ENCODE data around the gene SORBS1.

Gene SORBS1

DNA sequence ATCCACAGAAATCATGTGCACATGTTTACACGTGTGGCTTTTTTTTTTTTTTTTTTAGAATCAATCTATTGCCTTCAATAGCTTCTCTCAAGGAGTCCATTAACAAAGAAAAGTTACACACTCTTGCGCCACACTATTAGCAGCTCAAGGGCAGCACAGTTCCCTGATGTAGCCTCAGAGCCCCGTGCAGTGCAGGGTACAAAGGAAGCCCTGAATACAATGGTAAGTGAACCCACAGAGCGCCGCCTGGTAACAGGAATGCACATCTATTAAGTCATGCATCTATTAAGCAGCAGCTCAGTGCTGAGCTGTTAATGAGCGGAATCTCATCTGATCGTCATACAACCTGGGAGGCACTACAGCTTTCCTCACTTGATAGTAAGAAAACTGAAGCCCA lies 156.7 kb downstream of the SORBS1 start:
- Histone ChIP-seq H3K4me3 (ENCODE audit: low read length) (no peak overlapping the region), H3K4me1 (ENCODE audit: control insufficient read depth, insufficient read depth, low read length) (0 out of 2 replicates have a peak, but pooled peaks cover 1% of the 10 kb centered on the region), H3K36me3 (ENCODE audit: control insufficient read depth, insufficient read depth, low read length) (no peaks in the 10 kb centered on the region), H3K27ac (ENCODE audit: low read length) (no peak overlapping the region), H3K9me3 (ENCODE audit: control insufficient read depth, insufficient read depth, low read length) (no peaks in the 10 kb centered on the region), H3K27me3 (ENCODE audit: control insufficient read depth, insufficient read depth, low read length) (no peaks in the 10 kb centered on the region)
- DNase-seq (ENCODE audit: low read depth, low spot score): no peak
- WGBS (ENCODE audit: insufficient coverage, insufficient read length): no CpG with 5 or more reads among the region's 7 CpGs

DNA sequence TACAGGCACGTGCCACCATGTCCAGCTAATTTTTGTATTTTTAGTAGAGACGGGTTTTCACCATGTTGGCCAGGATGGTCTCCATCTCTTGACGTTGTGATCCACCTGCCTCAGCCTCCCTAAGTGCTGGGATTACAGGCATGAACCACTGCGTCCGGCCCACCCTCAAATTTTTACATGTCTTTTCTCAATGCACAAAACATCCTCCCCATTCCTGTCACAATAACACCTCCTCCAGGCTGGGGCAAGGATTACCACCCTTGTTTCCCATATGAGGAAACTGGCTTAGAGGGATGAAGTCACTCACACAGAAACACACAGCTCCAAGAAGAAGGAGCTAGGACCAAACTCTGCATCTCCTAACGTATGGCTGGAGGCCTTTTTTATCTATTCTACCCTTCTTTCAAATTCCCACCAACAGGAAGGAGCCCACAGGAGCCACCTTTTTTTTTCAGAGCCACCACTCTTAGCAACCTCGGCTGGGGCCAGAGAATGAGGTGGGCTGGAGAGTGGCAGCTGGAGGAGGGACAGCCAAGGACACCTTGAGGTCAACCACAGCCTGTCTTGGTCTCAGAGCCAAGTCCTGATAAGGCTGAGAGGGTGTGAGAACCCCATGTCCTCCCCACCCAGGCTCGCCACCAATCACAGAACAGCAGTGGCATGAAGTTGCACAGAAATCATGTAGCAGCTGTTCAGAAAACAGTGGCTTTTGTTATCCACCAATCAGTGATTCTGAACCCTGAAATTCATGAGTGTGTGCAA lies 157.3 kb downstream of the SORBS1 start:
- no CpG with 5 or more reads among the region's 8 CpGs for WGBS (ENCODE audit: insufficient coverage, insufficient read length)
- Histone ChIP-seq H3K36me3 (ENCODE audit: control insufficient read depth, insufficient read depth, low read length) (no peaks in the 10 kb centered on the region), H3K27ac (ENCODE audit: low read length) (no peak overlapping the region), H3K4me1 (ENCODE audit: control insufficient read depth, insufficient read depth, low read length) (no peaks in the 10 kb centered on the region), H3K4me3 (ENCODE audit: low read length) (no peak overlapping the region), H3K27me3 (ENCODE audit: control insufficient read depth, insufficient read depth, low read length) (no peaks in the 10 kb centered on the region), H3K9me3 (ENCODE audit: control insufficient read depth, insufficient read depth, low read length) (no peaks in the 10 kb centered on the region)
- no peak for DNase-seq (ENCODE audit: low read depth, low spot score)

DNA sequence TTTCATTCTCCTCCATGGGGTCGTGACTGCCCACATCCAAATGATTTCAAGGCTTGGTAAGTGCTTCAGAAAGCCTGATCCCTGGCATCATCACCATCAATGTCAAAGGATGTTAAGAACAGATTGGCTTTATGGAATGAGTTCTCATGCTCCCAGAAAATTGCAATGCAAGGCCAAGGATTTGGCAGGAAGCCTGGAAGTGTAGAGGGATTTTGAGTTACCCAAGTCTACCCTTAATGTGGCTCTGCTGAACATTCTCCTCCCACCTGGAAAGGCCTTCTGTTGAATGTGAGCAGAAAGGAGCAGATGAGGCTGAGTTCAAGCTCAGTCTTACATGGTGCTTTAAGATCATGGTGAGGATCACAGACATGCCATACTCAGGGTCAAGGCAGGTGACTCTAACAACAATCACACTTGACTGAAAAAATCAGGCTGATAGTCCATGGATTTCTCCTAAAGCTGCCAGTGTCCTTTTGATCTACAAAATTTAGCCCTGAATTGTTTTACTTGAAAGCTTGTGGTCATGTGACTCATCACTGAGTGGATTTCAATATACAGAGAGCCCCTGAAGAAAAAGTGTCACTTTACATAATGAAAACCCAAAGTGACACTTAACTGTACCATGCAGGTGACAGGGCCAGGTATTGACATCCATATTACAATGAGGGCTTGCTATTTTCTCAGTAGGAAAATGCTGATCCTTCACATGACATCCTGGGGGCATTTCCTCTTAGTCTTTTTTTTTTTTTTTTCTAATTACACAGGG lies 159.3 kb downstream of the SORBS1 start:
- no peaks in the 10 kb centered on the region for H3K27me3 ChIP-seq (ENCODE audit: control insufficient read depth, insufficient read depth, low read length)
- WGBS (ENCODE audit: insufficient coverage, insufficient read length): no CpG with 5 or more reads among the region's 1 CpG
- no peaks in the 10 kb centered on the region for H3K9me3 ChIP-seq (ENCODE audit: control insufficient read depth, insufficient read depth, low read length)
- no peak overlapping the region for H3K27ac ChIP-seq (ENCODE audit: low read length)
- no peak for DNase-seq (ENCODE audit: low read depth, low spot score)
- no peaks in the 10 kb centered on the region for H3K4me1 ChIP-seq (ENCODE audit: control insufficient read depth, insufficient read depth, low read length)
- H3K4me3 ChIP-seq (ENCODE audit: low read length): no peak overlapping the region
- peaks cover 2% of the 10 kb centered on the region; the same call in 1 of the 2 replicates for H3K36me3 ChIP-seq (ENCODE audit: control insufficient read depth, insufficient read depth, low read length)

DNA sequence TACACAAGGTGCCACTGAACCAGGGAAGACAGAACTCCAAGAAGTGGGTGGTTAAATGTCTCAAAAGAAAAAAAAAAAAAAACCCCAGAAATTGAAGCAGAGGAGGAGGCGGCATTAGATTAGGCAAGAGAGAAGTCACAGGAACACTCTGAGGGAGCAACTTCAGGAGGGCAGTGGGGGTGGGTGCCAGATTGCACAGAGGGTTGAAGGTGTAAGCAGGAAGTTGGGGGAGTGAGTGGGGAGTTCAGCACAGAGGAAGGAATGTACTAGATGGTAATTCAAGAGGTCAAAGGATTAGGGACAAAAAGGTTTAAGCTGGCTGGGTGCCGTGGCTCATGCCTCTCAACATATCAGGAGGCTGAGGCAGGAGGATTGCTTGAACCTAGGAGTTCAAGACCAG lies 160.4 kb downstream of the SORBS1 start:
- Histone ChIP-seq H3K27ac (ENCODE audit: low read length) (no peak overlapping the region), H3K4me1 (ENCODE audit: control insufficient read depth, insufficient read depth, low read length) (no peaks in the 10 kb centered on the region), H3K4me3 (ENCODE audit: low read length) (no peak overlapping the region), H3K27me3 (ENCODE audit: control insufficient read depth, insufficient read depth, low read length) (no peaks in the 10 kb centered on the region), H3K9me3 (ENCODE audit: control insufficient read depth, insufficient read depth, low read length) (no peaks in the 10 kb centered on the region), H3K36me3 (ENCODE audit: control insufficient read depth, insufficient read depth, low read length) (peaks cover 5% of the 10 kb centered on the region; the same call in 1 of the 2 replicates)
- DNase-seq (ENCODE audit: low read depth, low spot score): no peak
- WGBS (ENCODE audit: insufficient coverage, insufficient read length): no CpG with 5 or more reads among the region's 2 CpGs

DNA sequence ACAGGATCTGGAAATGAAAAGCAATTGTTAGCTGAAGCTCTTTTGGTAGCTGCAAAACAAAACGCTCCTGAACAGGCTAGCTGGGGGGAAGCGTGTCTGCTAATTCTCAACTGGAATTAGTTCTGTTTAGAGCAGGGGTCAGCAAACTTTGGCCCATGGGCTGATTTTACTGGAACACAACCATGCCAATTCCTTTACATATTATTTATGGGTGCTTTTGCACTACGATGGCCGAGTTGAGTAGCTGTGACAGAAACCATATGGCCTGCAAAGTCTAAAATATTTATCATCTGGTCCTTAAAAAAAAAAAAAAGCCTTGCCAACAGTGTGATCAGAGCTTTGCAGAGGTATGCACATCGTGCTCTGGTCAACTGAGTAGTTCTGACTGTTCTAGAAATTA lies 162.0 kb downstream of the SORBS1 start:
- Histone ChIP-seq H3K27ac (ENCODE audit: low read length) (no peak overlapping the region), H3K36me3 (ENCODE audit: control insufficient read depth, insufficient read depth, low read length) (peaks cover 5% of the 10 kb centered on the region; the same call in 1 of the 2 replicates), H3K4me1 (ENCODE audit: control insufficient read depth, insufficient read depth, low read length) (no peaks in the 10 kb centered on the region), H3K9me3 (ENCODE audit: control insufficient read depth, insufficient read depth, low read length) (no peaks in the 10 kb centered on the region), H3K4me3 (ENCODE audit: low read length) (no peak overlapping the region), H3K27me3 (ENCODE audit: control insufficient read depth, insufficient read depth, low read length) (no peaks in the 10 kb centered on the region)
- no peak for DNase-seq (ENCODE audit: low read depth, low spot score)
- WGBS (ENCODE audit: insufficient coverage, insufficient read length): no CpG with 5 or more reads among the region's 5 CpGs

DNA sequence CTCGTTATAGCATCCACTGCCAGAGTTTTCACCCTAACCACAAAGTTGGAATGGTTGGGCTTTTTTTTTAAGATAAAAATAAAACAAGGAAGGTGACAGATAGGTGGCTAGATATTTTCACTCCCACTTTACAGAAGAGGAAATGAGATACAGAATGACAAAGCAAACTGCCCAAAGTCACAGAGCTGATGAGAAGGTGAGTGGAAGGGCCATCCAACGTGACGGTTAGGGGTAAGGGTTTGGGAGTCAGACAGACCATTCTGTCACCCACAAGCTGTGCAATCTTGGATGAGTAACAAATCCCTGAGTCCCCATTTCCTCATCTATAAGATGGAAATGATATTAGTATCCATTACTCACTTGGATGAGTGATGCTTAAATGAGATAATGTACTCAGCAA lies 163.4 kb downstream of the SORBS1 start:
- Histone ChIP-seq H3K36me3 (ENCODE audit: control insufficient read depth, insufficient read depth, low read length) (peaks cover 5% of the 10 kb centered on the region; the same call in 1 of the 2 replicates), H3K4me1 (ENCODE audit: control insufficient read depth, insufficient read depth, low read length) (no peaks in the 10 kb centered on the region), H3K9me3 (ENCODE audit: control insufficient read depth, insufficient read depth, low read length) (no peaks in the 10 kb centered on the region), H3K27ac (ENCODE audit: low read length) (no peak overlapping the region), H3K4me3 (ENCODE audit: low read length) (no peak overlapping the region), H3K27me3 (ENCODE audit: control insufficient read depth, insufficient read depth, low read length) (no peaks in the 10 kb centered on the region)
- WGBS (ENCODE audit: insufficient coverage, insufficient read length): no CpG with 5 or more reads among the region's 3 CpGs
- no peak for DNase-seq (ENCODE audit: low read depth, low spot score)

DNA sequence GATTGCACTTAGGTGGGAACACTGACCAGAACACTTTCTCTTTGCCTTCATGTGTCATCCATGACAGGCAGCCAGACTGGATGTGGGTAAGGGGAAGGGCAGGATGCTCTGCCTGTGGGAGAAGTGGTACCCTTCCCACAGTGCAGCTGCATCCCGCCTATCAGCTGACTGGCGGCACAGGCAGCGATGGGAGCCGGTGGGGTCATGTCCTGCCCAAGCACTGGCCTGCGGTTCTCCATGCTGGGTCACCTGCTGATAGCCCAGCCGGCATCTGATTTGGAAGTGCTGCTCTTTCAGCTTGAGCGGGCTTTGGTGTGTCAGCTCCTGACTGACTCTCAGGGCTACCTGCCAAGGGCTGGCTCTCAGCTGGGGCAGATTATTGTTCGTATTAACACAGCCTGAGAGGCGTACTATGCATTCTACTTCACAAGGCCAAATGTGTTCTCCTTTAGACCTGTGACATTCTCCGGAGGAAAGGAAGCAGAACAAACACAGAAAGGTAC lies 165.2 kb downstream of the SORBS1 start:
- WGBS (ENCODE audit: insufficient coverage, insufficient read length): no CpG with 5 or more reads among the region's 10 CpGs
- Histone ChIP-seq H3K27me3 (ENCODE audit: control insufficient read depth, insufficient read depth, low read length) (no peaks in the 10 kb centered on the region), H3K4me1 (ENCODE audit: control insufficient read depth, insufficient read depth, low read length) (0 out of 2 replicates have a peak, but pooled peaks cover 2% of the 10 kb centered on the region), H3K27ac (ENCODE audit: low read length) (no peak overlapping the region), H3K4me3 (ENCODE audit: low read length) (no peak overlapping the region), H3K36me3 (ENCODE audit: control insufficient read depth, insufficient read depth, low read length) (peaks cover 5% of the 10 kb centered on the region; the same call in 1 of the 2 replicates), H3K9me3 (ENCODE audit: control insufficient read depth, insufficient read depth, low read length) (no peaks in the 10 kb centered on the region)
- no peak for DNase-seq (ENCODE audit: low read depth, low spot score)

DNA sequence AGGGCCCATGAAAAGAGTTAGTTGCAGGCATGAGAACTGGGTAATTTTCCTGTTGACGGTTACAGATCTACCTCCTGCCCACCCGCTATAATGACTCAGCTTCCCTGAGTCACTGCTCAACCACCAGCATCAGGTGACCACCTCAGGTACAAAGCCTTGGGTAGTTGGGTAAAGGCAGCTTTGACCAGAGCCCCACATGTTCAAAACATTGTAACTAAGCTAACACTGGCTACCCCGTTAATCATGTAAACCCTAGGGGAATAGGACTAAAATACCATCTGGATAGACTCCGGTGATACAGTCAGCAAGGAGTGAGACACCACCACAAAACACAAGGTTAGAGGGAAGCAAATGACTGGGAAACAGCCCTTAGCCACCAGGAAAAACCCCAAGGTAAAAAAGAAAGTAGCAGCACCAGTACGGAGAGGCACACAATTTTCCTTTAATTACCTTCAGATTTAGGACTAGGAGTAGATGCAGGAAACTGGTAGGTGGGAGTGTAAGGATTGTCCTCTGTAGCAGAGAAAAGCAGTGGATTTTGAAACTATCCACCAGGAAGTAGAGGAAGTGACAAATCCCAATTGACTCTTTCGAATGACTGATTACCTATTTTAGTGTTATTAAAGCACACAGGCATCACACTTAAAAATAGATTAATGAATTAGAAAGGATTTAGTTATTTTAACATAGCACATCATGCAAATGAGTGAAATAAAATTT lies 166.8 kb downstream of the SORBS1 start:
- Histone ChIP-seq H3K4me1 (ENCODE audit: control insufficient read depth, insufficient read depth, low read length) (0 out of 2 replicates have a peak, but pooled peaks cover 2% of the 10 kb centered on the region), H3K4me3 (ENCODE audit: low read length) (no peak overlapping the region), H3K27me3 (ENCODE audit: control insufficient read depth, insufficient read depth, low read length) (no peaks in the 10 kb centered on the region), H3K36me3 (ENCODE audit: control insufficient read depth, insufficient read depth, low read length) (peaks cover 5% of the 10 kb centered on the region; the same call in 1 of the 2 replicates), H3K9me3 (ENCODE audit: control insufficient read depth, insufficient read depth, low read length) (no peaks in the 10 kb centered on the region), H3K27ac (ENCODE audit: low read length) (no peak overlapping the region)
- WGBS (ENCODE audit: insufficient coverage, insufficient read length): no CpG with 5 or more reads among the region's 6 CpGs
- DNase-seq (ENCODE audit: low read depth, low spot score): no peak

DNA sequence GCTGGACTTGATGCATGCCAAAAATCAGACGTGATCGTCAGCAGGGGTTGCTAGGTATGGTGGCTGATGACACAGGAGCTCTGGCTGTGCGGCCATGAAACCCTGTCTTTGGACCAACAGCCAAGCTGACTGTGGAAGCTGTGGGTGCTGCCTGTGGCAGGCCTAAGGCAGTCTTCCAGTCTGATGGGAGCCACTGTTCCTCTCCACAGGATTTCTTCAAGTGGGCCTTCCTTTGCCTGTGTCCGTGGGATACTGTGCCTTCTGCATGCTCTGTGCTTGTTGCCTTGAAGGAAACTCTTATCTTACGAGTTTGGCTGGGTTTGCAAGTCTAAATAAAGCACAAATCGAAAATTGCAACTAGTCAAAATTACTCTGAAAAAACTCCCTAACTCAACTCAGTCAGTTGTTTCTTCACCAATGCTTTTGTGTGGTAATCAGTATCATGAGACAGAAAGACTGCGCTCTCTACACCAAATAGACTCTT lies 168.4 kb downstream of the SORBS1 start:
- H3K9me3 ChIP-seq (ENCODE audit: control insufficient read depth, insufficient read depth, low read length): no peaks in the 10 kb centered on the region
- no peak overlapping the region for H3K4me3 ChIP-seq (ENCODE audit: low read length)
- no peaks in the 10 kb centered on the region for H3K27me3 ChIP-seq (ENCODE audit: control insufficient read depth, insufficient read depth, low read length)
- peaks cover 5% of the 10 kb centered on the region; the same call in 1 of the 2 replicates for H3K36me3 ChIP-seq (ENCODE audit: control insufficient read depth, insufficient read depth, low read length)
- 0 out of 2 replicates have a peak, but pooled peaks cover 2% of the 10 kb centered on the region for H3K4me1 ChIP-seq (ENCODE audit: control insufficient read depth, insufficient read depth, low read length)
- no peak for DNase-seq (ENCODE audit: low read depth, low spot score)
- H3K27ac ChIP-seq (ENCODE audit: low read length): no peak overlapping the region
- no CpG with 5 or more reads among the region's 7 CpGs for WGBS (ENCODE audit: insufficient coverage, insufficient read length)

DNA sequence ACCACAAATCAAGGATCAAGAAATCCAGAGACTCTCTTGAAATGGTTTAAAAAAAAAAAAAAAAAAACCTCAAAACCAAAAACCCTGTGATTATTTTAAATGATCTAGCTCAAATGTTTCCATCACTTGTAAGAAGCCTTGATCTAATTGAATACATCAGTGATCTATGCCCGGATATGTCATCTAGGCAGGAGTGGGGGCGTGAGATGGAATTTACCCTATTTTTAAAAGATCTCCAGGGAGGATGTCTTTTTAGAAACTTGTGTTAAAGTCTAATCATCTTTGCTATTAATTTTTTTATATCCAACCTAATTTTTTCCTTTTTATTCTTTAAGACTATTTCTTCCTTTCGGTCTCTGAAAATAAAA lies 169.0 kb downstream of the SORBS1 start:
- no peak for DNase-seq (ENCODE audit: low read depth, low spot score)
- H3K4me1 ChIP-seq (ENCODE audit: control insufficient read depth, insufficient read depth, low read length): 0 out of 2 replicates have a peak, but pooled peaks cover 2% of the 10 kb centered on the region
- no CpG with 5 or more reads among the region's 3 CpGs for WGBS (ENCODE audit: insufficient coverage, insufficient read length)
- H3K27me3 ChIP-seq (ENCODE audit: control insufficient read depth, insufficient read depth, low read length): no peaks in the 10 kb centered on the region
- no peak overlapping the region for H3K27ac ChIP-seq (ENCODE audit: low read length)
- H3K9me3 ChIP-seq (ENCODE audit: control insufficient read depth, insufficient read depth, low read length): no peaks in the 10 kb centered on the region
- no peak overlapping the region for H3K4me3 ChIP-seq (ENCODE audit: low read length)
- H3K36me3 ChIP-seq (ENCODE audit: control insufficient read depth, insufficient read depth, low read length): peaks cover 5% of the 10 kb centered on the region; the same call in 1 of the 2 replicates
